Measurements from ENCODE around the gene UTP18. TPM values are rescaled to one million over a fixed set of nuclear protein-coding genes. Genes with fewer than 3 reads are reported as not detected.
"Not testable (repeated sequence)": the region's sequence is repeated elsewhere in the genome, so short reads cannot be mapped to it uniquely, and the experiment has no call there.

Gene UTP18
- 57.8 and 74.7 TPM in 2 replicates for total RNA-seq (2014; rRNA removed; shearing (Covaris generic))
- polyA plus RNA-seq (2015; cell fraction: cytosol; rRNA removed) = 52.6 and 55.6 TPM in 2 replicates
- 48.9 and 57.3 TPM in 2 replicates for polyA plus RNA-seq (2015; cell fraction: nucleus; rRNA removed)

DNA sequence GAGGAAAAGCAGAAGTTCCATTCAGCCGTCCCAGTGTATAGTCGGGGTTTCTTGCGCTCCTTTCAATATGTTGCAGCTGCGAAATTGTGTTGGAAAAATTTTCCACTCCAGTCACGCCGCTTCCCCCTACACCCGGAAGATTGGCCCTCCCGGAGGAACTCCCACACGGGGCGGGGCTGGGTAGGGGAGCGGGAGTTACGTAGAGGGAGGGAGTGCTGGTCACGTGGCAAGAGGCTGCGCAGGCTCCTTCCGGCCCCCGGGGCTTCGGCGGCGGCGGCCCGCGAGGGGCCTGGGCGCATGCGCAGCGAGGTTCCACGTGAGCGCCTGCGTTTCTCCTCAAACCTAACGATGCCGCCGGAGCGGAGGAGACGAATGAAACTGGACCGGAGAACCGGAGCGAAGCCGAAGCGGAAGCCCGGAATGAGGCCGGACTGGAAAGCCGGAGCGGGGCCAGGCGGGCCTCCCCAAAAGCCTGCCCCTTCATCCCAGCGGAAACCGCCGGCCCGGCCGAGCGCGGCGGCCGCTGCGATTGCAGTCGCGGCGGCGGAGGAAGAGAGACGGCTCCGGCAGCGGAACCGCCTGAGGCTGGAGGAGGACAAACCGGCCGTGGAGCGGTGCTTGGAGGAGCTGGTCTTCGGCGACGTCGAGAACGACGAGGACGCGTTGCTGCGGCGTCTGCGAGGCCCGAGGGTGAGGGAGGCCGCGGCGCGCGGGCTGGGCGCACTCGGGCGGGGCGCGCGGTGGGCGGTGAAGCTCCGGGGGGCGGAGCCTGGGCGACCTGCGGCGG lies at the start of gene UTP18:
Gene UTP18, plus strand, starts transcription at position 310 of the 787 bp plus-strand sequence. Its CDS starts 39 bp downstream, at position 349.
- DNase-seq (ENCODE audit: low read depth) = peak; percentile 93

DNA sequence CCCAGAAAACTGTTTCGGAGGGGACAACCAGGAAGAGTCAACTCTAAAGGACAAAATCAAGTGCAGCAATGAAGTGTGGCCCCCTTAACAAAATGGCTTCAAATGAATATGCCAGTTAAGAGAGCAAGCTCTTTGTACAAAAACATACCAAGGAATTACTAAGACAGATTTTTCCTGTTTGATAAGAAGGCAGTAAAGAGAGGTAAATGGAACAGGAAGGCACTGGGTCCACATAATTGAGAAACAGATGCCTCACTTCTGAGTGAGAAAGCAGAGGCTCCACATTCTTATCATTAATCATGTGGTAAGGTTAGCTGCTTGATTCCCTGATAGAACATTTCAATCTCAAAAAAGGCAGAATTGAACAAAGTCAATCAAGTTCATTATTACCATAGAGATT lies 45.4 kb upstream of the UTP18 start:
- no peak for DNase-seq (ENCODE audit: low read depth)

DNA sequence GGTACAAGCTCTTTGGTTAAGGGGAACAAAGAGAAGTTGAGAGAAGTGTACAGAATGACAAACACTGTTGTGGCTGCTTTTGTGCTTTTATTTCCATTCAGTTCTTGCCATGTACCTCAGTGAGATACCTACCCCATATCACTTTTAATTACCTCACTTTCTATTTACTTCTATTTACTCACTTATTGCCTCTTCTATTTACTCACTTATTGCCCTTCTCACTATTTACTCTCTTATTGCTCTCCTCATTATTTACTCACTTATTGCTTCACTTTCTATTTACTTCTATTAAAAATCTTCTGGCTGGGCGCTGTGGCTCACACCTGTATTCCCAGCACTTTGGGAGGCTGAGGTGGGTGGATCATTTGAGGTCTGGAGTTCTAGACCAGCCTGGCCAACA lies 42.4 kb upstream of the UTP18 start:
- no peak for DNase-seq (ENCODE audit: low read depth)

DNA sequence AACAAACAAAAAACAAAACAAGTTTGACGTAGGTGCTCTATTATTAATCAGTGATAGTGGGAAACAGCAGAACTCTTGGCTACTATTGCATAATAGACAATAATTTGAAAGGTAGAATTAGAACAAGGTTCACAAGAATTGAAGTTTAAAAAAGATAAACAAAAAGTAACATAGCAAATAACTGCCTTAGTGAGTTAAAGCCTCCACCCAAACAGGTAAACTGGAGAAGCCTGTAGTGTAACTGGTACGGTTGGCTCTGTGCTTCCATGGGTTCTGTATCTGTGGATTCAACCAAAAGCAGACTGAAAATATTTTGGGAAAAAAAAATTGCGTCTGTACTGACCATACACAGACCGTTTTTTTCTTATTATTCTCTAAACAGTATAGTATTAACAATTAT lies 39.0 kb upstream of the UTP18 start:
- DNase-seq (ENCODE audit: low read depth) = no peak

DNA sequence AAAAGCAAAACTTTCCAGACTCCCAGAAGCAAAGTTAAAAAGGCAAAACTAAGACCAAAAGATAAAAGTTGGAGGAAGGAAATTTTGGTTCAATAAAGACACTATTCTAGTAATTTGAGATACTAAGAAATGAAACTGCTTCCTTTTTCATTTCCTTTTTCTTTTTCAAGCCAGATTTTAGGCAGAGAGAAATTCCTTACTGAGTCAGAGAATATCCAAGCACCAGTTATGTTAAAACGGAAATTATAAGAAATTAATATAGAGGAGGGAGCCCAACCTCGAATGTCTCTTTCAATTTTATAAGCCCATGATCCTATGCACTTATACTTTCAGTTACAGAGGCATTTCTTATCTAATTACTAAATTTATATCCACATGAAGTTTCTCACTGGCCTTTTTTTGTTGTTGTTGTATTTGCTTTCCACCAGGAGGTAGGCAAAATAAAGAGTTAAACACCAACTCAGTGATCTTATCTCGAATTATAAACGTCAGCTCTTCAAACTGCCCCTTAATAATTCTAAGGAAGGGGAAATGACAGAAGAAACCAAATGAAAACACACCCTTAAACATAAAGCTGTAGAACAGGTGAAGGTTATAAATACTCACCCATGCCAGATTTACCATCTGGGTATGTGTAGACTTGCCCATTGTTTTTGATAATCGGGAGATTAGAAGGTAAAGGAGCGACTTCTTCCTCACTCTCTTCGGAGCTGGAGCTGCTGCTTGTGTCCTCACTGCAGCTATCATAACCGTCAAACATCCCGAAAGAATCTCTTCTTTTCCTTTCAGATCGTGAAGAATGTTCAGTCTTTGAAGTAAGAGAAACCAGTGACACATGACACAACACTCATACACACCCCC lies 35.7 kb upstream of the UTP18 start:
- no peak for DNase-seq (ENCODE audit: low read depth)

DNA sequence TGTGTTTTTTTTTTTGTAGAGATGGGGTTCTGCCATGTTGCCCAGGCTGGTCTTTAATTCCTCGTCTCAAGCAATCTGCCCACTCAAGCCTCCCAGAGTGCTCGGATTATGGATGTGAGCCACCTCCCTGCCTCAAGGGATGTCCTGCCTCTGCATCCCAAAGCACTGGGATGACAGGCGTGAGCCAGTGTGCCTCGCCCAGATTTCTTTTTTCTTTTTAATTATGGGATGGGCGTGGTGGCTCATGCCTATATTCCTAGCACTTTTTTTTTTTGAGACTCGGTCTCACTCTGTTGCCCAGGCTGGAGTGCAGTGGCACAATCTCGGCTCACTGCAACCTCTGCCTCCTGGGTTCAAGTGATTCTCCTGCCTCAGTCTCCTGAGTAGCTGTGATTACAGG lies 34.8 kb upstream of the UTP18 start:
- not testable (repeated sequence) for DNase-seq (ENCODE audit: low read depth)

DNA sequence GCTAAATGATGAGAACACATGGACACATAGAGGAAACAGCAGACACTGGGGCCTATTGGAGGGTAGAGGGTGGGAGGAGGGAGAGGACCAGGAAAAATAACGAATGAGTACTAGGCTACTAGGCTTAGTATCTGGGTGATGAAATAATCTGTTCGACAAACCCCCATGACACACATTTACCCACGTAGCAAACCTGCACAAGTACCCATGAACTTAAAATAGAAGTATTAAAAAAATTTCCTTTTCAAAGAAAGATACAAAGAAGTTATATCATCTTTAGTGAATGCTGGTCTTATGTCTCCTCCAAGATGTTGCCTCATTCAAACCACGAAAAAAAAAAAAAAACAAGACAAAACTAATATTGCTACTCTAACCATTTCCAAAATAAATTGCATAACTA lies 32.2 kb upstream of the UTP18 start:
- DNase-seq (ENCODE audit: low read depth) = no peak

DNA sequence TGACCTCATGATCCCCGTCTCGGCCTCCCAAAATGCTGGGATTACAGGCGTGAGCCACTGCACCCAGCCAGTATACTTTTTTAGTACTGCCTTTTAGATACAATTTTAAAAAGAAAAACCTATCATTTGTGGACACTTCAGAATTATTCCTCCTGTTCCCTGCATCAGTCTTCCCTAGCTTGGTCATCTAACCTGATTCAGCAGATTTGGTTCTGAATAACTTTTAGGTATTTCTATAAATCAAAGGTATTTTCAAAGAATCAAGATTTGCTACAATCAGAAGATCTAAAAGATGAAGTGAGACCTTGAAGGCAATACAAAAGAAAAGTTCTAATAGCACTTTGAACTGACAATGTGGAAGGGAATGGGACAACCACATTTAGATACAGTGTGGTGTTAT lies 30.5 kb upstream of the UTP18 start:
- no peak for DNase-seq (ENCODE audit: low read depth)

DNA sequence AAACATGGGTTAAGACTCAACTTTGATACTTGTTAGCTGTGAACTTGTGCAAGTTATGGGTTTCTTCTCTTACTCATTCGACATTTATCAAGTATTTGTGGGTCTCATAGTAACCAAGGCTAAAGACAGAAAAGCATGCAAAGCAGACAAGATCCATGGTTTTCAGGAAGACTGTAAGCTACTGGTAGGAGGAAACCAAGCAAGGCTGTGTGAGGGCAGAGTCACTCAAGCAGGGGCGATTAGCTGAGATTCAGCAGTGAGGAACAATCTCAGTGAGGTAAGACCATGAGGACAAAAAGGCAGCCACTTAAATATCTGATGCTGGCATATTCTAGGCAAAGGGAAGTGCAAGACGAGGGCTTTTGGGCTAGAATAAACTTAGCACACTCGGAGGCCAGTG lies 30.0 kb upstream of the UTP18 start:
- DNase-seq (ENCODE audit: low read depth) = no peak

DNA sequence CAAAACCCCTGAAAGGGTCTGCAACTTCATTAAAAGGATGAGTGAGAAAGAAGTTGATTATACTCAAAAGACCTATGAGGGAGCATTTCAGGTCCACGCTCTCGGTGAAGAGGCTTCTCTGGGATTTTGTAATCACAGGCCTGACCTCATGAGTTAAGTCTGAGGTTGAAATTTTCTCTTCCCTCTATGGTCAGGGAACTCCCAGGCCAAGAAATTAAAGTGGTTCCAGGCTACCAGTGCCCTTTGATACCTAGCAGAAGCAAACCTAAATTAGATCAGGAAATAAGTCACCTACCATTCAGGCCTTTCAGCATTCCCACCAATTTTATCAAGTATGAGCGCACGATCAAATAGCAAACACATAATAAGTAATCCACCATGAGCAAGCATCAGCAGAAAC lies 28.3 kb upstream of the UTP18 start:
- no peak for DNase-seq (ENCODE audit: low read depth)

DNA sequence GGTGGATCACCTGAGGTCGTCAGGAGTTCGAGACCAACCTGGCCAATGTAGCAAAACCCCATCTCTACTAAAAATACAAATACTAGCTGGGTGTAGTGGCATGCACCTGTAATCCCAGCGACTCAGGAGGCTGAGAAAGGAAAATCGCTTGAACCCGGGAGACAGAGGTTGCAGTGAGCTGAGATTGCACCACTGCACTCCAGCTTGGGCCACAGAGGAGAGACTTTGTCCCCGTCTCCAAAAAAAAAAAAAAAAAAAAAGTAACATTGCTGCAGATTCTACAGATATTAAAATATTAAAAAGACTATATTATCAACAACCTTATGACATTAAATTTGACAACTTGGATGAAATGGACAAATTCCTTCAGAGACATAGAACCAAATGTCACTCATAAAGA lies 26.2 kb upstream of the UTP18 start:
- no peak for DNase-seq (ENCODE audit: low read depth)

DNA sequence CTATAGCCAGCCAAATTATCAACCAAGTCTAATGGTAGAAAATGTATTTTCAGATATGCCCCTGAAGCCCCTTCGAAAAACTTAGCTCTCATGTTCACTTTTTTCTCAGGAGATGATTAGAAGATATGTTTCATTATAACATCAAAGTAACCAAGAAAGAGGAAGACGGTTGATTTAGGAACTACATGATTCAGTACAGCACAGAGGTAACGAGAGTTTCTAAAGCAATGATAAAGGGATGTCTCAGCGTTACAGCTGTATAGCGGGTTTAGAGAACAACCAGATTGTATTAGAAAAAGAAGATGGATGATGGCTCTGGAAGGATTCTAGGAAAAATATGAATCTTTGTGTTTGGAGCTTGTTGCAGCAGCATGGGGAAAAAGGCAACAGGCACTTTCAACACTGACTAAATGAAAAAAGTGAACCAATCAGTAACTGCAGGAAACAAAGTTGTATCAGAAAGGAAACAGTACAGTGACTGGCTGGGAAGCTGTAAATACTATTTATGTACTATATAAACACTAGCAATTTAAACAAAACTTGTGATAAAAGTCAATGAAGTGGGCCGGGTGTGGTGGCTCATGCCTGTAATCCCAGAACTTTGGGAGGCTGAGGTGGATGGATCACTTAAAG lies 22.0 kb upstream of the UTP18 start:
- DNase-seq (ENCODE audit: low read depth) = no peak

DNA sequence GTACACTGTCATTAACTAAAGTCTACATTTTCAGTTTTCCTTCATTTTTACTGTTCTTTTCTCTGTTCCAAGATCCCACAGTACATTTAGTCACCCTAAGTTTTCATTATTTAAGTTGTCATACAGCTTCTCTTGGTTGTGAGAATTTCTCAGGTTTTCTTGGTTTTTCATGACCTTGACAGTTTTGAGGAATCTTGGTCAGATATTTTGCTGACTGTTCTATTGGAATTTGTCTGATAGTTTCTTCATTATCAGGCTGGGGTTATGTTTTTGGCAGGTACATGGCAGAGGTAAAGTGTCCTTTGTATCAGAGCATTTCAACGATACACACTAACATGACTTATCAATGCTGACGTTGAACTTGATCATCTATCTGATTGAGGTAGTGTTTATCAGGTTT lies 20.1 kb upstream of the UTP18 start:
- no peak for DNase-seq (ENCODE audit: low read depth)

DNA sequence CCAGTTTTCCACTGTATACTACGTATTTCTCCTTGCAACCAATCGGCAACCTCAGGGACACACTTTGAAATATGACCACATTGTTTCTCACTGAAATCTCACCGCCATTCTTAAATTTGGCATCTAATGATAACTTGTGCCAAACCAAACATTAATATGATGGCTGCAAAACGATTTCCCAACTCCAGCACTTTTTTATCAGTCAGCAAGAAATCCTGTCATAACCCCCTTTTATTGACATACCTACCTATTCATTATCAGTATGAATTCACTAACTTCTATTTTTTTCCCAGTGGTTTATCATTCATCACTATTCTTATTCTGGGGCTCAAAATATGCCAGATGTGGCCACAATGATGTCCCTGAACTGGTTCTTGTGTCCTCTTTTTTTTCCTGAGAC lies 16.3 kb upstream of the UTP18 start:
- DNase-seq (ENCODE audit: low read depth) = no peak

DNA sequence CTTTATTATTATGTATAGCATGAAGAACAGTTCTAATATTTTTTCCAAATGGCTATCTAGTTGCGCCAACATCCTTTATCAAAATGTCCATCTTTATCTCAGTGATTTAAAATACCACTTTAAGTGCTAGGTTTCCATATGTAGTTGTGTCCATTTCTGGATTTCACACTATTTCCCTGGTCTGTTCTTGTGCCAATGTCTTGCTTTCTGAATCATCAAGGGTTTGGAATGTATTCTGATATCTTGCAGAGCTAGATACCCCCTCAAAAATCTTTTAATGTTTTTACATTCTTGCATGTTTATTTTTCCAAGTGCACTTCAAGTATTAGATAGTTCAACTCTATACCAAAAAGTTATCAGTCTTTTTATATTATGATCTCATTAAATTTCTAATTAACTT lies 14.8 kb upstream of the UTP18 start:
- no peak for DNase-seq (ENCODE audit: low read depth)

DNA sequence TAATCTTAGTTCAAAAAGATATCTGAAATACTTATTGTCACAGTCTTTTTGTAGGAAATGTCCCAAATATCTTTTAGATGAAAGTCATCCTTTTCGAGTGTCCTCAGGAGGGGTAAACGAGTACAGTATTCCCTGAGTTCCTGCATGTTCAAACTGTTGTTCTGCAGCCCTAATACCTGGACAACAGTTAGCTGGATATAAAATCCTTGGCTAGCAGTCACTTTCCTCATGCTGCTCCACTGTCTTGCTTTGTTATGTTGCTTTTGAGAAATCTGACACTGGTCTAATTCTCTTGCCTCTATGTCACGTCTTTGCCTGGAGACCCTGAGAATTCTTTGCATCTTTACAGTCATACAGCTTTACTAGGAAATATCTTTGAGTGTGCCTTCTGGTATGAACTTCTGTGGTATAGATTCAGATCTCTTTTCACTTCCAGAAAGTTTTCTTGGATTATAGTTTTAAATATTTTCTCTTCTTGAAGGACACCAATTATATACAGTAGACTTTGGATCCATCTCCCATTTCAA lies 10.0 kb upstream of the UTP18 start:
- no peak for DNase-seq (ENCODE audit: low read depth)

DNA sequence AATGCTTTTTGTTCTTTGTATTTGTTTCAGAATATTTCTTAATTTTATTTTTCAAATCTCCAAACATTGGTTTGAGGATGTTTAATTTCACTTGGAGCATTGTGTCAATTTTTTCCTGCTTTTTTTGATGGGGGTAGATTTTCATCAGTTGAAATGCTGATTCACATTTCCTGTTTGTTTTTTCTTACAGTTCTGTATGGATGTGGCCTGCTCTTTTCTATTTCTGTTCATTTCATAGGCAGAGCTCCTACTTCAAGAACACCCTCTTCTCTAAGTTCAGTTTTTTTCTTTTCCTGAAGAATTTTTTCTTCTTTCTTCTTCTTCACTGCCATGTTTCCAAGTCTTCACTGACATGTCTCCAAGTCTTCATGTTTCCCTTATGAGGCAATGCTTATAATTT lies 9.3 kb upstream of the UTP18 start:
- DNase-seq (ENCODE audit: low read depth) = peak; percentile 69

DNA sequence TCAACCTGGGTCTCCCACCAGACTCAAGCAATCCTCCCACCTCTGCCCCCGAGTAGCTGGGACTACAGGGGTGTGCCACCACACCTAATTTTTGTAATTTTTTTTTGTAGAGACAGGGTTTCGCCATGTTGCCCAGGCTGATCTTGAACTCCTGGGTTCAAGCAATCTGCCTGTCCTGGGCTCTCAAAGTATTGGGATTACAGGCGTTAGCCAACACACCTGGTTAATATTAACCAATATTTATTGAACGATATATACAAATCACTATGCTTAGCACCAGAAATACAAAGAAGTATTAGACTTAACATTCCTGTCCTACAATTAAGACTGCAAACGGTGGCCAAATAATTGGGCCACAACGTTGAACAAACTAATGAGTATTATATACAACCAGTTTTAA lies 4.7 kb upstream of the UTP18 start:
- DNase-seq (ENCODE audit: low read depth) = no peak

DNA sequence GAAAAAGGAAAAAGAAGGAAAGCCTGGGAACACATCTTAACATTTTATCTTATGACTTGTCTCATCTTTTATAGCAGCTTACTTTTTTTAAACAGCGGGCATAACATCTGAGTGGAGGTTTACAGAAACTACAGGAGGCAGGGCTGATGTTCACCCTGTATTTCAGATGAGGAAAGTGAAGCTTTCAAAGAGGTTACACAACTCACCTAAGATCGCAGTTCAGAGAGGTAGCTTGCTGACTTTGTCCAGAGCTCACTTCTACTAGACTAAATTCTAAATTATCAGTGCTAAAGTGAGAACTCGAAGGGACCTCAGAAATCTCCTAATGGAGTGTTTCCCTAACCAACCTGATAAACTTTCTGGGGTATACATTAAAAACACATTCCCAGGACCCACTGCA lies 4.2 kb upstream of the UTP18 start:
- DNase-seq (ENCODE audit: low read depth) = no peak

DNA sequence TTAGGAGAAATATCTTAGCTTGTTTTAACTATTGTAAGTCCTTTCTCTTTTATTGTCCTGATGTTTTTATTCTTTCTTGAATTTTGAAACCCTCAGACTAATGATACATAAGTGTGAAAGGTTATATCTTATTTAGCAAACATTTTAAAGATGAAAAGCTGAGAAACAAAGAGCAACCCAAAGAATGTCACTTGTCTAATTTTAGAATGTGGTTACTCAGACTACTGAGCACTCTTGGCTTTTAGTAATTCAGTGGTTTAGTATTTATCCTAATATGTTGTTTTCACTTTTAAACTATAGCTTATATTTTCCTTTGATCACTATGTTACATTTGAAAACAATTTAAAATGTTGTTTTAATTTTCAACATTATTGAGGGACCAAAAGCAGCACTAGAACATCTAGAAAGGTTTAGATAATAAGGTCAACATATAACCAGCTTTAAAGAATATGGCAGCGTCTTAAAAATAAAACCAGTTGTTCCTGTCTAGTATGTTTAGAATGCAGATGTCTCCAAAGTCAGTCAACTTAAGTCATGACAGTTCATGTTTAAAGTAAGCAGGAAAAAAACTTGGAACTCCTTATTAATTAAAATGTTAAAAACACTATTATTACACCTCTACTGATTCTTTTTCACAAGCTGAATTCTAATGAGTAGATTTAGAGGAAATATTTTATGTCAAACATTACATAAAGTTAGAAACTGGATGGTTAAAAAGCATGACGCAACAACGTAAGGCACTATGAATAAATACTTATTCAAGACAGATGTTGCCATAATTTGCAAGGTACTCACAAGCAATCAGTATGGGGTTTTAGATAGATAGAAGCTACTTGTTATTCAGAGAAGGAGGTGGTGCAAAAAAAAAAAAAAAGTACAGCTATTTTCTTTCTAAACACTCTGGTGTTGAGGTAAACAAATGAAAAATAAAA lies 2.9 kb upstream of the UTP18 start:
- no peak for DNase-seq (ENCODE audit: low read depth)

Data from HT1080 (cell line).